Fibroblast of upper back skin (primary cell): ENCODE results near the gene HIRIP3.
"Not testable (repeated sequence)": the region's sequence is repeated elsewhere in the genome, so short reads cannot be mapped to it uniquely, and the experiment has no call there.

Experiments used
- DNase-seq: peaks from one replicate; pipeline ENCODE4 v3.0.0-alpha.2; 2013

Gene HIRIP3

DNA sequence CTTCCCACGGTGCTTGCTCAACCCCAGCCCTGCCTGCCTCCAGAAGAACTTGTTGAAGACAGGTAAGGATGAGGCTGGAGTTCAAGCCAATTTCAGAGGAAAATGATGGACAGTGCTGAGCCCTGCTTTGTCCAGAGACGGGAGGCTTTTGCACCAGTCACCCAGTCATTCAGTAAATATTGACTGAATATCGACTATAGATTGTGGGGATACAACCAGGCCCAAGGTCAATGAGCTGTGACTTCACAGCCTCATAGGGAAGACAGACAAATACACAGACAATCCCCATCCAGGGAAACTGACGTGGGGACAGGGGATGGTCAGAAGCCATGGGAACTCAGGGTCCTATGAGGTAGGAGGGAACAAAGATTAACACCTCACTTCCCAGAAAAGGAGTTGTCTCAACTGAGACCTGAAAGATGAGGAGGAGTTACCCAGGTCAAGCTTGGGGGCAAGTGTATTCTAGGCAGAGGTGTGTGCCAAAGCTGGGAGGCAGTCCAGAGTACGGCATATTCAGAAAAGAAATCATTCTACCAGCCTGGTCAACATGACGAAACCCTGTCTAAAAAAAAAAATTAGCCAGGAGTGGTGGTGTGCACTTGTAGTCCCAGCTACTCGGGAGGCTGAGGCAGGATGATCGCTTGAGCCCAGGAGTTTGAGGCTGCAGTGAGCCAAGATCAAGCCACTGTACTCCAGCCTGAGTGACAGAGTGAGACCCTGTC, 21.3 kb upstream of the HIRIP3 start:
- no peak for DNase-seq

- not testable (repeated sequence) for DNase-seq
These were observed 20.0 kb upstream of the HIRIP3 start for GRCh38 chr16:30015450-30015849.

DNA sequence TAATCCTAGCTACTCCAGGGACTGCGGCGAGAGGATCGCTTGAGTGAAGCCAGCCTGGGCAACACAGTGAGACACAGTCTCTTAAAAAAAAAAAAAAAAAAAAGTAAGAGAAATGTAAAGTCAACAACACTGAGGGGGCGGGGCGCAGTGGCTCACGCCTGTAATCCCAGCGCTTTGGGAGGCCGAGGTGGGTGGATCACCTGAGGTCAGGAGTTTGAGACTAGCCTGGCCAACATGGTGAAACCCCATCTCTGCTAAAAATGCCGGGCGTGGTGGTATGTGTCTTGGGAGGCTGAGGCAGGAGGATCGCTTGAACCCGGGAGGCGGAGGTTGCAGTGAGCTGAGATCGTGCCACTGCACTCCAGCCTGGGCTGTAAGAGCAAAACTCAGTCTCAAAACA, 17.2 kb upstream of the HIRIP3 start:
- DNase-seq: not testable (repeated sequence)

GRCh38 chr16:30011714-30012504, 16.5 kb upstream of the HIRIP3 start:
- no peak for DNase-seq

DNA sequence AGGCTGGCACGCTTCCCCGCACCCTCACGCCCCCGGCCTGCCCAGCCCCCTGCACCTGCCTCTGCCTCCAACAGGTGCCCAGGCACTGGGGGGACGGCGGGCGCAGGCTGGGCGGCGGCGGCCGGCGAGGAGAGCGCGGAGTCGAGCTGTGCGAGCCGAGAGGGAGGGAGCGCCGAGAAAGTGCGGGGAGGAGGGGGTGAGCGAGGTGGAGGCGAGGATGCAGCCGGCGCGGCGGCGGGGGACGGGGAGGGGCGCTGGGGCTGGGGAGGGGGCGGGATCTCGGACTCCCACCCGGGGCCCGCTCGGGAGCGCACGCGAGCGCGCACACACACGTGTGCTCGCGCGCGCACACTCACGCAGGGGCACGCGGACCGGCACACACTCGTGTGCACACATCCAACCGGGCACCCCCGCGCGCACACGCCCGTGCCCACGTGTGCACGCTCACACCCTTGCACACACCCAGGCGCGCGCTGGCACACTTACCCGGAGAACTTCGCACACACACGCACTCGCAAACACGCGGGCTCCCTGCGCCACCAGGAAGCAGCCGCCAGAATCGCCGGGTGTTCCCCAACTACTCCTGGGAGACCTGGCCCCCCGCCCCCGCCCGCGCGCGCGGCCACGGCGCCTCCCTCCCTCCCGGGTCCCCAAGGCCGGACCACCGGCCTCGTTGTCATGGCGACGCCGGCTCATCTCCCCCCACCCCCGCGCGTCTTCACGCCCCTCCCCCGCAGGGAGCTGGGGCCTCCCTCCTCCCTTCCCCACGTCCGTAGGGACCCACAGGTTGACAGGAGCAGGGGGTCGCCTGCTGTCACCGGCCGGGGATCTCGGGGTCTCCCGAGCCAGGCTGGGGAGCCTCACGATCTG, 15.7 kb upstream of the HIRIP3 start, which contains the start of gene DOC2A:
Gene DOC2A (minus strand): TSS at position 184 of the 870 bp plus-strand sequence. CDS start 805 bp downstream, outside the sequence.
- DNase-seq: no peak

GRCh38 chr16:30009990-30010843, 14.8 kb upstream of the HIRIP3 start:
- DNase-seq: no peak

- no peak for DNase-seq
These were observed 13.9 kb upstream of the HIRIP3 start for GRCh38 chr16:30009085-30009862.

DNA sequence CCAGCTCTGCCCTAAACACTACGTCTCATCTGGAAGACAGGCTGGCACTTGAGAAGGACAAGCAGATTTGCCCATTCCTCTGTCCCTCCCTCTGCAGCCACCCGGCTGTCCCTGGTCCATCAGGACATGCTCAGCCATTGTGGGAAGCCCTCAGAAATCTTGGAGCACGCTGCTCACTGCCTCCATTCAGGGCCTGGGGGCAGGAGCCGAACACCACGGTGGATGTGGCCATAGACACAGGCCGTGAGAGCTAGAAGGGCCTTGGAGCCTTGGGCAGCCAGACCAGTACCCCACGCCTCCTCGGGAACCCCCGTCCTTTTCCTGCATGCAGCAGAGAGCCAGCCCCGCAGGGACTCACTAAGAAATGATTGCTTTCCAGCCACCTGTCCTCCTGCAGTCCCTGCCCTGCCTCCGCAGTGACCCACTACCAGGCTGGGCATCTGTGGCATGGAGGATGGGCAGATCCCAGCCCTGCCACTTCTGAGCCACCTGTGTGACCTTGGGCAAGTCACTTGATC, 12.0 kb upstream of the HIRIP3 start:
- no peak for DNase-seq

- DNase-seq: no peak
These were observed 11.4 kb upstream of the HIRIP3 start for GRCh38 chr16:30006659-30007377.

- no peak for DNase-seq
These were observed 10.7 kb upstream of the HIRIP3 start for GRCh38 chr16:30006095-30006473.

DNA sequence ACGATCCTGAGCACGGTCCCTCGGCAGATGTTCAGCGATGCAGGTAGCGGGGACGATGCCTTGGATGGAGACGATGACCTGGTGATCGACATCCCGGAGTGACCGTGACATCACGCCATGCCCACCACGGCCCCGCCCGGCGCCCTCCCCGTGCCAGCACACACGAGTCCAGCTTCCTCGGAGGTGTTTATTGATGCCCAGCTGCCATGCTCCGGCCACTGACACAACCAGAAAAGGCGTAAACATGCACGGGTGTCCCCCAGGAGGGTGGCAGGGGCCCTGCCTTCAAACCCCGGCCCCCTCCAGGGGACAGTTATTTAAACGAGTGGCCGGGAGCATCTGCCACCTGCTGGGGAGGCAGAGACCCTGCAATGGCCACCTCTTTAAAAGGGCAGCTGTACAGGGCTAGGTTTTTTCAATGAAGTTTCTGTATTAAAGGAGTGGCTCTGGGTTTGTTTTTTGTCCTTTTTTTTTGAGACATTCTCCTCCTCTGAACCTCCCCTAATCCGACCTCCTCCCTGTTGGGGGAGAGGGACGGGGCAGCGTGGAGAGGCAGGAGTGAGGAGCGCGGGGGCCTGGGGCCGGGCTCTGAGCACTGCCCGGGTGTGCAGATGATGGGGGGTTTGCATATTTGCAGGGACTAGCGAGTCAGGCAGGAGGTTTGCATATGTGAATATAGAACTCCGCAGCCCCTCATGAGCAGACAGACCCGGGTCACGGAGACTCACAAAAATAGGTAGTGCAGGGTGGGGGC, 10.1 kb upstream of the HIRIP3 start:
- peak; percentile 35 for DNase-seq

- DNase-seq: no peak
These were observed 9.4 kb upstream of the HIRIP3 start for GRCh38 chr16:30004811-30005242.

DNA sequence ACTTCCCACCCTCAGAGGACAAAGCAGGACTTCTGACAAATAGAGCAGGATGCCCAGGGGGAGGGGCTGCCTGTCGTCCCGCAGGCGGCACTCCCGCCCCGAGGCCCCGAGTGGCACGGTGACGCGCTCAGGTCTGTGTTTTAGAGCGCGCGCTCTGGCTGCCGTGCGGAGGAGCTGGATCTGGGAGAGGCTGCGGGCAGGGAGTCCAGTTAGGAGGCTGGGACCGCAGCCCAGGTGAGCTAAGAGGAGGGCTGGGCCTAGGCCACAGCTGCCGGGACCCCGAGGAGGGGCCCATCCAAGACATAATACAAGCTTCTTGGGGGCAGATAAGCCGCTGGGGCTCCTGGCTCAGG, 9.0 kb upstream of the HIRIP3 start:
- no peak for DNase-seq

GRCh38 chr16:30003670-30004423, 8.4 kb upstream of the HIRIP3 start:
- no peak for DNase-seq

DNA sequence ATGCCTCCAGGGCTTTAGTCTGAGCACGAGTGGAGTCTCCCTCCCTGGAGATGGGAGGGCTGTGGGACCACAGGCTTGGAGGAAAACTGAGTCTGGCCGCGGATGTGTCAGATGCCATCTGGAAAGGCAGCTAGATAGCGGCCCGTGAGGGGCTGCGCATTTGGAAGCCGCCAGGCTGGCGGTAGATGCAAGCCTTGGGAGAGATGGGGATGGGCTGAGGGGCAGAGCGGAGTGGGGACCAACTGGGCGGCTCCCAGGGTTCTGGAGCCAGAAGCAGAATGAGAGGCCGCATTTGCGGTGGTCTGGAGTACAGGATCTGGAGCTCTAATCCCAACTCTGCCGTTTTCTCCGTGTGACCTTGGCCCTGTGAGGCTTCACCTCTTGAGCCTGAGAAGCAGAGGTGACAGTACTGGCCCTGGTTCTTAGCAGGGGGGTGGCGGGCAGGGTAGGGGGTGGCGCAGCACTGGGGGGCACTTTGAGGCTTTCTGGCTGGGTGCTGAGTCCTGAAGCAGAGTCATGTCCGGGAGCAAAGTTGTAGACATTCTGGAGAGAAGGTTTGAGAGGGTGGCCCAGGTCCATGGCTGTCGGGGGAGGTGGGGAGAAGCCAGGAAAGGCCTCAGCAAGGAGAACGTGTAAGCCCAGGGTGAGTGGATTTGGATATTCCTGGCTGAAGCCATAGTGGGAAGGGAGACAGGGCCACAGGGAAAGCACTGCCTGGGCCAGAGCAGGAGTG, 7.4 kb upstream of the HIRIP3 start:
- DNase-seq: no peak

DNA sequence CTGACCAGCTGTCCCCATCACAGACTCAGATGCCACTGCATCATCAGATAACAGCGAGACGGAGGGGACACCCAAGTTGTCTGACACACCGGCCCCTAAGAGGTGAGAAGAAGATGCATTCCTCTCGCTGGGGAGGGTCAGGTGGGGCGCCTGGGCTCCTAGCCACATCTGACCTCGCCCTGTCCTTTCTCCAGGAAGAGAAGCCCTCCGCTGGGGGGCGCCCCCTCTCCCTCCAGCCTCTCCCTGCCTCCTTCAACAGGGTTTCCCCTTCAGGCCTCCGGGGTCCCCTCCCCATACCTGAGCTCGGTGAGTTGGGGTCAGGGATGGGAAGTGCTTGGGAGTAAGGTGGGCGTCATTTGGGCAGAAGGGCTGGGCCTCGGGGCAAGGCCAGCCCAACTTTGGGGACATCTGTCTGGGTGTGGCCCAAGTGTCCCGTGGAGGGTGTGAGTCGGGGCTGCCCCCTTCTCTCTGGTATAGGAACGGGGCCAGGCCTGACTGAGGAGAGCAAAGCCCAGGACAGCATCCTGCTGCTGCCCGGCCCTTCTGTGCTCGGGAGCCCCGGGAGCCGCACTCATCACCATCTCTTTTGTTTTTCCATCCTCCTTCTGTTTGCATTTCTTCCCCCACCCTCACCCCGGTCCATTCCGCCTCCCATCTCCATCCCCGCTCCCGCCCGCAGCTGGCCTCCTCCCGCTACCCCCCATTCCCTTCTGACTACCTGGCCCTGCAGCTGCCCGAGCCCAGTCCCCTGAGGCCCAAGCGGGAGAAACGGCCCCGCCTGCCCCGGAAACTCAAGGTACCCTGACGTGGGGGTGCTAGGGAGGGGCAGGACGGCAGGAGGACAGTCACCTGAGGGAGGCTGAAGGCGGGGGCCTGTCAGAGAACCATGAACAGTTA, 5.6 kb upstream of the HIRIP3 start:
- DNase-seq: no peak

DNA sequence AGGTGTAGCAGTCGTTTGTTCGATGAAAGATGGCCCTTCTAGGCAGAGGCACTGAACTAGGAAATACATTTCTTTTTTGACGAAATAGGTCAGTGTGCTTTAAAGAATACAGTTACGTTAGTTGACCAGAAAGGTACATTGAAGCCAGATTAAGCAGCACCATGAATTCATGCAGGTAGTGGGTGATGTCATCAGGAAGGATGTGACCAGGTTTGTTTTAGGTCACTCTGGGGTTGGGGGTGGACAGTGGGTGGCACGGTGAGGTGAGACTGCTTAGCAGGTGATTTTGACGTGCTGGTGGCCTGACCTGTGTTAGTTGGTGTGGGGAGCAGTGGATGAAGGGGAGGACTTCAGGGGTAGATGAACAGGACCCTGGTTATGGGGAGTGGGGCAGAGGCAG, 4.2 kb upstream of the HIRIP3 start:
- DNase-seq: no peak
